Measurements from ENCODE around the gene RGS7. TPM values are rescaled to one million over a fixed set of nuclear protein-coding genes. Genes with fewer than 3 reads are reported as not detected.
"Not testable (repeated sequence)": the region's sequence is repeated elsewhere in the genome, so short reads cannot be mapped to it uniquely, and the experiment has no call there.

RGS7 gene
- total RNA-seq, 1 experiment from 2014 or later, result 1.6 TPM

DNA sequence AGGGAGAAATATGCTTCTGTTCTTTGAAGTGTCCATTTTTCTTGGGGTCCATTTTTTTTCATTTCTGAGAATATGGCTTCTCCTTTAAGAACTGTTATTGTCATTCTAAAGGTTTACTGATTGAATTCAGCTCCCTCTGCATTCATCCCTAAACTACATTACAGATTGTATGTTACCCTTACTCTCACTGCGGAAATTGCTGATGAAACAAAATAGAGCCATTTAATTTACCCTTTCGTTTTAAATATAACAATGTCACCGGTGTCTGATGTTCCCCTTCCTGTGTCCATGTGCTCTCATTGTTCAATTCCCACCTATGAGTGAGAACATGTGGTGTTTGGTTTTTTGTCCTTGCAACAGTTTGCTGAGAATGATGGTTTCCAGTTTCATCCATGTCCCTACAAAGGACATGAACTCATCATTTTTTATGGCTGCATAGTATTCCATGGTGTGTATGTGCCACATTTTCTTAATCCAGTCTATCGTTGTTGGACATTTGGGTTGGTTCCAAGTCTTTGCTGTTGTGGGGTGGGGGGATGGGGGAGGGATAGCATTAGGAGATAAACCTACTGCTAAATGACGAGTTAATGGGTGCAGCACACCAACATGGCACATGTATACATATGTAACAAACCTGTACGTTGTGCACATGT is 474.2 kb downstream of the RGS7 start:
- DNase-seq (ENCODE audit: low read depth, low spot score); in situ Hi-C loops (cut with HindIII; ENCODE audit: low pct_unique_long_range_greater_than_20kb, low sequenced_read_pairs): not testable (repeated sequence)

DNA sequence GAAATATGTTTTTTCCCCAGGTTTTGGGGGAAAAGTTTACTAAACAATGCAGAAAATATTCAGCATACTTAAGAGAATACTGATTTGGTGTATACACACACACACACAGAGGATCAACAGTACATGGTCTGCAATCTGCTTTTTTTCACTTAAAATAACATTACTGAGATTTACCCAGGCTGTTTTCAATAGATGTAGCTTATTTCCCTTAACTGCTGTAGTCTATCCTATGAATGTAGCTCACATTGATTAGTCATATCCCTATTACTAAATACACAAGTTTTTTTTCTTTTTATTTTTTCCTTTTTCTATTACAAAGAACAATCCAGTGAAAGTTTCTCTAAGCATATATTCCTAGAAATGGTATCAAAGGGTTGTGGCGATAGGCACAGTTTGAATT is 478.4 kb downstream of the RGS7 start:
- in situ Hi-C loops (cut with HindIII; ENCODE audit: low pct_unique_long_range_greater_than_20kb, low sequenced_read_pairs), result no loop called here
- no peak for DNase-seq (ENCODE audit: low read depth, low spot score)

DNA sequence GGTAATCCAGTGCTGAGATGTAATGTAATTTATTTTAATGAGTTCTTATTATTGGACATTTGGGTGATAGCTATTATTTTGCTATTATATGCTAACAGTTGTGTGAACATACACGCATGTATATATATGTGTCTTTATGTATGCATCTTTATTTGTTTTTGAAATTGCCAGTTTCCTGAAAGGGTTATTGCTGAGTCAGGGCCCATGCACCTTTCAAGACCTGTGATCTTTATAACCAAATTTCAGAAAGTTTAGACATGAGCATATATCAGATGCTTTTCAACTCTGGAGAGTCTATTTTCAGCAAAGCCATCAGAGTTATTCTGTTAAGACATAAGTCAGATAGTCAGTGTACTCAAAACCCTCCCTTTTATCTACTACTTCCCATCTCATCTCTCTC is 479.4 kb downstream of the RGS7 start:
- no peak for DNase-seq (ENCODE audit: low read depth, low spot score)
- in situ Hi-C loops (cut with HindIII; ENCODE audit: low pct_unique_long_range_greater_than_20kb, low sequenced_read_pairs), result no loop called here

DNA sequence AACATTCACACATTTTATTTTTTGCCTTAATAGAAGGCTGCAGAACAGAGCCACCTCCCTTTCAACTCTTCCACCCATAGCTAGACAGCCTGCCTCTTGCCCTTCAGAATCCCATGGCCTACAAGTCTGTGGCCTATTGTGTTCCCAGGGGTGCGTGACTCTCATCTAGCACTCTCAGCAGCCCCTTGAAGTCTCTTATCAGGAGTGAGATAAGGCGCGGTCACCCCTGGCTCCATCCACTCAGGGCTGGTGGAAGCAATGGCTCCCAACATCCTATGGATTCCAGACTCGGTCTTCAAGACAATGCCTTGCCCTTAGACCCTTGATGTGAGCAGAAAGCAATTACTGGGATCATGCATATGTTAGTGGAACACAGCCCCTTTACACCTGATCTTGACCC is 480.9 kb downstream of the RGS7 start:
- in situ Hi-C loops (cut with HindIII; ENCODE audit: low pct_unique_long_range_greater_than_20kb, low sequenced_read_pairs), result no loop called here
- DNase-seq (ENCODE audit: low read depth, low spot score), result no peak

DNA sequence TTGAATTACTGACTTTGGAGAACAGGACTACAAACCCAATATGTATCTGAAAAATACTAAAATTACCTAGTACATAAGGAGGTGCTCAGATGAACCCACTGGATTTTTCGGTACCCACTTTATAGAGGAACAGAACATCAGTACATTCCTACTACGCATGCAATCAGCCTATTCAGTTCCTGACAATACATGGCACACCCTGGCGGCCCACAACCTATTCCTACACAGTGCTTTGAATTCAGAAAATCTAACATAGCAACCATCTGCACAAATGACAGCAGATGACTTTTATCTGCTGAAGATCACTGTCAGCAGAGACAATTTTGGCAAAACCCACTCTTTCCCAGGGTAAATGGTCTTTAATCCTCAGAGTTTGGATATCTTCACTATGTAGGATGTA is 487.9 kb downstream of the RGS7 start:
- in situ Hi-C loops (cut with HindIII; ENCODE audit: low pct_unique_long_range_greater_than_20kb, low sequenced_read_pairs), result no loop called here
- DNase-seq (ENCODE audit: low read depth, low spot score), result no peak

DNA sequence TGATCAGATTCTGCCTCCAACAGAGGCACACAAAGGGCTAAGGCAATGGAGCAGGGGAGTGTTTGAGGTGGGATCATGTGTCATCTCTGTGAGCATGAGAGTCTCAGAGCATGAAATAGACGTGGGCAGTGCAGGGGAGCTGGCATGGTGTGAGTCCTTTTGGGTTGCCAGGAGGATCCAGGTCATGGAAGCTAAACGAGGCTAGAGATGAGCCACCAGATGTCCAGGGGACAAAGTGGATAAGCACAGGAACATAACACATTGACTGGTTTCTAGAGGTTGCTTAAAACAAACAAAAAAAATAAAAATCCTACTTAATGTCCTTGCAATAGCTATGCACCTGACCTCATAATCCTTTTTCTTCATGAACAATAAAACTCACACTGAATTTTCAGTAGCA is 490.3 kb downstream of the RGS7 start:
- in situ Hi-C loops (cut with HindIII; ENCODE audit: low pct_unique_long_range_greater_than_20kb, low sequenced_read_pairs), result no loop called here
- no peak for DNase-seq (ENCODE audit: low read depth, low spot score)

DNA sequence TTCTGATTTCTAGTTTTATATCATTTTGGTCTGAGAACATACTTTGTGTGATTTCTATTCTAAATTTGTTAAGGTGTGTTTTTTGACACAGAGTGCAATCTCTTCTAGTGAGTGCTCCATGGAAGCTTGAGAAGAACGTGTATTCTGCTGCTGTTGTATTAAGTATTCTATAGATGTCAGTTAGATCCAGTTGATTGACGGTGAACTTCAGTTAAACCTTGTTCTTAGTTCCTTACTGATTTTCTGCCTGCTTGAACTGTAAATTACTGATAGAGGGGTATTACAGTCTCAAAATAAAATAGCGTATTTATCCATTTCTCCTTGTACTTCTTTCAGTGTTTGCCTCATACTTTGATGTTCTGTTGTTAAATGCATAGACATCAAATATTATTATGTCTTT is 497.0 kb downstream of the RGS7 start:
- DNase-seq (ENCODE audit: low read depth, low spot score), result no peak
- in situ Hi-C loops (cut with HindIII; ENCODE audit: low pct_unique_long_range_greater_than_20kb, low sequenced_read_pairs), result no loop called here

DNA sequence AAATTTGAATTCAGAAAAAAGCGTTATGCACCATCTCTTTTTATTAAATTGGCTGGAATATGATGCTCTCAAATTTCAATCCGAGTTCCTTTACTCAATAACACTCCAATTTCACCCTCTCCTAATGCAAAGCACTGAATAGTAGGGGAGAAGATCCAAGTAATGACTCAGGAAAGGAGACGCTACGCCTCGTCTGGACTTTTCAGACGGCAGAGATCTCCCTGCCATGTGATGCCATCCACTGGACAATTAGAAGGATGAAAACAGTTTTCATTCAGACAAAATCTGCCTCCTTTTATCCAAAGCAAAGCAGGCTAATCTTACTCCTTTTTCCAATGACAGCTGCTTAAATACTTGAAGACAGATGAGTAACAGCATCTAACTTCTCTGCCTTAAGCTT is 502.6 kb downstream of the RGS7 start:
- in situ Hi-C loops (cut with HindIII; ENCODE audit: low pct_unique_long_range_greater_than_20kb, low sequenced_read_pairs), result no loop called here
- peak; percentile 9 for DNase-seq (ENCODE audit: low read depth, low spot score)

DNA sequence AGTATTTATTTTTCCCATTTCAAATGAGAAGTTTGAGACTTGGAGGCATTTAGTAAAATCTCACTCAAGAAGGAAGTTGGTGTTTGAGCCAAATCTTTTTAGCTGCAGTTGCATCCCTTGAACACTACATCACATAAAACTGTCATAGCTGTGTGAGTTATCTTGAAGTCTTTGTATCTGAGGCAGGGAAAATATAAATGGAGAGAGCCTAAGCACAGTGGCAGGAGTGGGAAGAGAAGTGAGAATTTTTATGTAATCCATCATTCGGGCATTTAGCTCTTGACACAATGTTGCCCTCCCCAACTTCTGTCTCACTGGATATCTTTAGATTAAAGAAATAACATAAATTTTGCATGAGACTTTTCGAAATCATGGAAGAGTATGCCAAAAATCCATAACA is 509.7 kb downstream of the RGS7 start:
- in situ Hi-C loops (cut with HindIII; ENCODE audit: low pct_unique_long_range_greater_than_20kb, low sequenced_read_pairs), result no loop called here
- DNase-seq (ENCODE audit: low read depth, low spot score), result no peak

DNA sequence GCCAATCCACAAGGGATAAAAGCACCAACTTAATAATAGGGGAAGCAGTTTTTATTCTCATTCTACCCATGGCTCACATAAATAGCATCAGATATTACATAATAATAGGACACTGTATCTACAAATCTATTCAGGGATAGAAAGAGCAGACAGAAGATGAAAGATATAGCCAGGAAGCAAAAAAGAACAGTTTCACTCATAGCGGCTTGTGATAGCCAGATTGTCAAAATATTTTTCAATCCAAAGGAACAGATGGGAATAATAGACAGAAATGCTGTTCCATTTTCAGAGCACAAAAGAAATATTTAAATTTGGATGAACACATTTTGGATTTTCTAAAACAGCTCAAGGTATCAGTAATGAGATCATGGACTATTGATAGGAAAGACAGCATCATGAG is 512.5 kb downstream of the RGS7 start:
- no peak for DNase-seq (ENCODE audit: low read depth, low spot score)
- in situ Hi-C loops (cut with HindIII; ENCODE audit: low pct_unique_long_range_greater_than_20kb, low sequenced_read_pairs), result no loop called here

DNA sequence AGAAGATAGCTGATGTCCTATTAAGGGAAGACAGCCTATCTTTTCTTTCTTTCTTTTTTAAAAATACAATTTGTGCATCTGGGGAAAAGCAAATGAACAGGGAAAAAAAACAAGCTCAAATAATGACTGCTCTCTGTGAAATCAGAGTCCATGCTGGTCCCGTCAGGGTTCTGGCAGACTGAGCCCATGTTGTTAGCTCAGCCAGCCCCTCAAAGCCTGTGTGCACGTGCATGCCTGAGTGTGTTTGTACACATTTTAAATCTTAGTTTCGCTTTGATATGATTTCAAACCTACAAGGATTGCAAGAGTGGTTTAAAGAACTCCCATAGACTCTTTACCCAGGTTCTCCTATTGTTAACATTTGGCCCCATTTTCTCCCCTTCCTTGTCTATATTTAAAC is 513.2 kb downstream of the RGS7 start:
- in situ Hi-C loops (cut with HindIII; ENCODE audit: low pct_unique_long_range_greater_than_20kb, low sequenced_read_pairs), result no loop called here

DNA sequence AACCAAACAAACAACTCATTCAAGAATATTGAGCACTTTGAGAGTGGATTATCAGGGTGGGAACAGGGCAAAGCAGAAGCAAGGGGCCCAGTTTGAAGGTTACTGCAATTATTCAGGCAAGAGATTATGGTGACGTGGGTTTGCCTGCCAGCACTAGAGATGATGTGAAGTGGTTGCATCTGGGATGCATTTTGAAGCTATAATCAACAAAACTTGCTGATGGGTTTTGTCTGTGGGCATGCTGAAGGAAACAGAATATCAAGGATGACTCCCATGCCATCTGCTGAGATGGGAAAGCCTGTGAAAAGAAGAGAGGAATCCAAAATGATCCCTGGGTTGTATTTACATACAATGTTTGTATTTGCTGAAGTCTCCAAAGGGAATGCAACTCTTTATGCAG is 520.7 kb downstream of the RGS7 start:
- no peak for DNase-seq (ENCODE audit: low read depth, low spot score)
- in situ Hi-C loops (cut with HindIII; ENCODE audit: low pct_unique_long_range_greater_than_20kb, low sequenced_read_pairs), result no loop called here

More for the DNA sequence above, 513.2 kb downstream of the RGS7 start:
- DNase-seq (ENCODE audit: low read depth, low spot score), result no peak

DNA sequence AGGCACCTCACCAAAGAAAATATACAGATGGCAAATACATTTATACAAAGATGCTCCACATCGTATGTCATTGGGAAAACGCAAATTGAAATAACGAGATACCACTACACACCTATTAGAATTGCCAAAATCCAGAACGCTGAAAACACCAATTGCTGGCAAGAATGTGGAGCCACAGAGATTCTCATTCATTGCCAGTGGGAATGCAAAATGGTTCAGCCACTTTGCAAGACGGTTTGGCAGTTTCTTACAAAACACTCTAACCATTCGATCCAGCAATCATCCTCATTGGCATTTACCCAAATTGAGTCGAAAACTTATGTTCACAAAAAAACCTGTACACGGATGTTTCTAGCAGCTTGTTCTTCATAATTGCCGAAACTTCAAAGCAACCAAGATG is 521.7 kb downstream of the RGS7 start:
- no peak for DNase-seq (ENCODE audit: low read depth, low spot score)
- in situ Hi-C loops (cut with HindIII; ENCODE audit: low pct_unique_long_range_greater_than_20kb, low sequenced_read_pairs), result no loop called here

DNA sequence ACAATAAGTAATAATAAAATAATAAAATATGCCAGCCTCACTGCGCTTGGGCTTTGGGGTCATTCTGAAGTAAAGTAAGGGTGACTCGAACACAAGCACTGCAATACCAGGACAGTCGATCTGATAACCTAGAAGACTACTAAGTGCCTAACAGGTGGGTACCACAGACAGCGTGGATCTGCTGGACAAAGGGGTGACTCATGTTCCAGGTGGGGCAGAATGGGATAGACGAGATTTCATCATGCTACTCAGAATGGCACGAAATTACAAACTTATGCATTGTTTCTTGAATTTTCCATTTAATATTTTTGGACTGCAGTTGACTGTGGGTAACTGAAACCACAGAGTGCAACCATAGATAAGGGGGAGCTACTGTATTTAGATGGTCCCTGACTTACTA is 523.9 kb downstream of the RGS7 start:
- DNase-seq (ENCODE audit: low read depth, low spot score), result no peak
- in situ Hi-C loops (cut with HindIII; ENCODE audit: low pct_unique_long_range_greater_than_20kb, low sequenced_read_pairs), result no loop called here

DNA sequence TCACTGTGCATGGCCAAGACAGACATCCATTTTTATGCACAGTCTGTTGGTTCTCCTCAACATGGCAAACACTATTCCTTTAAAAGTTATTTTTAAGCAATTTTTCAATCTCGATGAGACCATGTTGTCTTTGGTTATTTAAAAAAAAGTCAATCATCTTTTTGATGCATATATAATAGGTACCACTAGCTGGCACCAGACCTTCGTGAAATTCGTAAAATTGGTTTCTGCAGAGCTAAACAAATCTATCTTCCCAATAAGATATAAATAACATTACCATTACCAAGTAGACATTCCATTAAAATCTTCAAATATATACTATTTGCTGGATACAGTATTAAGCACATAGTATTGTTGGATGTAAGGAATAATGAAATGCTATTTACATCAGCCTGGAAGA is 525.1 kb downstream of the RGS7 start:
- DNase-seq (ENCODE audit: low read depth, low spot score), result peak; percentile 8
- in situ Hi-C loops (cut with HindIII; ENCODE audit: low pct_unique_long_range_greater_than_20kb, low sequenced_read_pairs), result no loop called here

DNA sequence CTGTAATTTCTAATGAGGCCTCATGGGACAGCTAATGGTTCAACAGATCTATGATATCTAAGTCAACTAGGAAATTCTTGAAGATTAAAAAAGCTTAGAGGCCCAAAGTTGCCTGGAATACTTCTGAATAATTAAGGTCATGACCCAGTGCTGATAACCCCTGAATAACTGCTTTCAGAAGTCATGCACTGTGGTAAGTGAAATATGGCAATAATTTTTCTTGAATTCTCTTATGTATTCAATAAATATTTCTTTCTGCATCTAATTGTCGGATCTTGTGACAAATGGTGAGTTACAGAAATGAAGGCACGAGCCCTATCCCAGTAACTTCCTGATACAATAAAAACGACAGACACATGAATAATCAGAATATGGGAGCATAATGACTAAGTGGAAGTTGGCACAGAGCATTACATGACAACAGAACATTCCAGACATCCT is 525.8 kb downstream of the RGS7 start:
- in situ Hi-C loops (cut with HindIII; ENCODE audit: low pct_unique_long_range_greater_than_20kb, low sequenced_read_pairs), result no loop called here
- no peak for DNase-seq (ENCODE audit: low read depth, low spot score)

DNA sequence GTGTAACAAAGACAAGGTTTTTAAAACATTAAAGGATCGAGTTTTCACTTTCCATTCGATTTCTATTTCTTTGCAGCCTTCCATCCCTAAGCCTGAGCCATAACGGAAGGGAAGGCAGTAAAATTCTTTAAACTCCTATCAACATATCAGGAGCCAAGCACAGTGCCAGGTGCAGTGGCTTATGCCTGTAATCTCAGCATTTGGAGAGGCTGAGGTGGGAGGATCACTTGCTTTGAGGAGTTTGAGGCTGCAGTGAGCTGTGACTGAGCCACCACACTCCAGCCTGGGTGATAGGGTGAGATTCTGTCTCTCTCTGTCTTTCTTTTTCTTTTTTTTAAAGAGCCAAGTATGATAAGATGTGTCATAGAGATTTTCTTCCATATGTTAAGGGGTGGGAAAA is 527.5 kb downstream of the RGS7 start:
- no peak for DNase-seq (ENCODE audit: low read depth, low spot score)
- in situ Hi-C loops (cut with HindIII; ENCODE audit: low pct_unique_long_range_greater_than_20kb, low sequenced_read_pairs), result no loop called here

DNA sequence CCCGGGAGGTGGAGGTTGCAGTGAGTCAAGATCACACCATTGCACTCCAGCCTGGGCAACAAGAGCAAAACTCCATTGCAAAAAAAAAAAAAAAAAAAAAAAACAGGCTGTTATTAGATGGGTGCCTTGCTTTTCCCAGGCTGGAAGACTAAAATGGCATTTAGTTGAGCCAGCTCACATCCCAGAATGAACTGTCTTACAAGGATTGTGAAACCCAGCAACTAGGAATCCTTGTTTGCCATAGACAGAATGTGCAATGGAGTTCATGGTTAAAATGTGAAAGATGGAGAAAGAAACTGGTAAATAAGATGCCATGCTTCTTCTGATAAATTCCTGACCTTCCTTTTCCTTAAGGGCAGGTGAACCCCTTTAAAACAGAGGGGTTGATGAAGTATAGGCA is 529.2 kb downstream of the RGS7 start:
- DNase-seq (ENCODE audit: low read depth, low spot score), result no peak
- in situ Hi-C loops (cut with HindIII; ENCODE audit: low pct_unique_long_range_greater_than_20kb, low sequenced_read_pairs), result no loop called here

DNA sequence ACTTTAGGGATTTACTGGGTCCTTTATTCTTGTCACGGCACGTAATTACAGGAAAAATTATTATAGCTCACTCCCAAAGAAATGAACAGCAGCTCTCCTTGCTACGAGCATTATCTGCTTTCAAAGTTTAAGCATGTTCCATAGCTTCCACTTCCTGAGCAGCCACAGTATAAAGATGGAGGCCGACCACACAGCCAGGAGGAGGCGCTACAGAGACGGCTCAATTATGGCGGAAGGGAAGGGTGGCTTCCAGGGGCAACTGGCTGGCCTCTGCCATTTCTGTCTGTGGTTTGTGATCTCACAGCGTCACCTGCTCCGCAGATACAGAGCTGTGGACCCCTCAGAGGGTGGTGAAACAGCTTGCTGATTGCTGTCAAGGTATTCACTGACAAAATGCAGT is 532.8 kb downstream of the RGS7 start:
- DNase-seq (ENCODE audit: low read depth, low spot score), result peak; percentile 3
- in situ Hi-C loops (cut with HindIII; ENCODE audit: low pct_unique_long_range_greater_than_20kb, low sequenced_read_pairs), result no loop called here

DNA sequence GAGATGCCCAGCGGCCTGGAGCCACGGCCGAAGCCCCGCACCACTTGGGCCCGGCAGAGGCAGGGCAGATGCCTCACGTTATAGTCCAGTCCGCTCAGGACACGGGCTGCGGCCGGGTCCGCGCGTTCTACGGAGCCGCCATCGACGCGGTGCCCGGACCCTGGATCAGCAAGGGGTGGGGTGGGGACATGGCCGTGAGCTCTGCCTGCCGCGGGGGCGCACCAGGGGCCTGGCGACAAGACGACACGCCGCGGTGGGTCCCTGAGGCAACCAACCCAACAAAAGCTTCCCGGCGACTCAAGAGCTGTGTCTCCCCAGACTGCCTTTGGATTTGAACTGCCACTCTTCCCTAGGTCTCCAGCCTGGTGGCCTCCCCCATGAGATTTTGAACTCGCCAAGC is 533.6 kb downstream of the RGS7 start:
- DNase-seq (ENCODE audit: low read depth, low spot score), result no peak
- in situ Hi-C loops (cut with HindIII; ENCODE audit: low pct_unique_long_range_greater_than_20kb, low sequenced_read_pairs), result no loop called here
